ENCODE results near the gene PRXL2A.

- TF ChIP-seq POLR2AphosphoS5 (IDR thresholded peaks at IDR 0.05; ENCODE audit: low read length): no peak
- TF ChIP-seq CEBPB (IDR thresholded peaks at IDR 0.05; ENCODE audit: borderline replicate concordance in 1 of 2, low read depth in 2 of 2, low read length in 2 of 2): no peak
- no peak for TF ChIP-seq CTCF (IDR thresholded peaks at IDR 0.05 in 2 of 3, conservative IDR thresholded peaks at IDR 0.05 in 1 of 3; ENCODE audit: control insufficient read depth in 2 of 3, extremely low read depth in 1 of 3, insufficient read depth in 1 of 3, low read depth in 3 of 3, low read length in 3 of 3)
- TF ChIP-seq ZBTB11 (CRISPR knock-in tag; IDR thresholded peaks at IDR 0.05): no peak
- no peak for TF ChIP-seq EP300 (IDR thresholded peaks at IDR 0.05; ENCODE audit: borderline replicate concordance in 1 of 2, control insufficient read depth in 1 of 2, low read depth in 2 of 2, low read length in 2 of 2)
- TF ChIP-seq HDGF (IDR thresholded peaks at IDR 0.05): no peak
- no peak for TF ChIP-seq TAF1 (IDR thresholded peaks at IDR 0.05; ENCODE audit: borderline replicate concordance, low read depth, low read length)
Measured at GRCh38 chr10:80468002-80468401, 59.7 kb downstream of the PRXL2A start.

Data from GM12878 (cell line).